Measurements from ENCODE around the gene DEPP1. TPM values are rescaled to one million over a fixed set of nuclear protein-coding genes. Genes with fewer than 3 reads are reported as not detected.
A peak's percentile ranks its signal among the peaks of the same experiment; 100 is the strongest.

DEPP1 gene
- total RNA-seq, 1 donor from 2014 or later, result 11.6 TPM

GRCh38 chr10:44980309-44981171 lies 1.9 kb upstream of the DEPP1 start:
- no peak for DNase-seq (ENCODE audit: low spot score)

DNA sequence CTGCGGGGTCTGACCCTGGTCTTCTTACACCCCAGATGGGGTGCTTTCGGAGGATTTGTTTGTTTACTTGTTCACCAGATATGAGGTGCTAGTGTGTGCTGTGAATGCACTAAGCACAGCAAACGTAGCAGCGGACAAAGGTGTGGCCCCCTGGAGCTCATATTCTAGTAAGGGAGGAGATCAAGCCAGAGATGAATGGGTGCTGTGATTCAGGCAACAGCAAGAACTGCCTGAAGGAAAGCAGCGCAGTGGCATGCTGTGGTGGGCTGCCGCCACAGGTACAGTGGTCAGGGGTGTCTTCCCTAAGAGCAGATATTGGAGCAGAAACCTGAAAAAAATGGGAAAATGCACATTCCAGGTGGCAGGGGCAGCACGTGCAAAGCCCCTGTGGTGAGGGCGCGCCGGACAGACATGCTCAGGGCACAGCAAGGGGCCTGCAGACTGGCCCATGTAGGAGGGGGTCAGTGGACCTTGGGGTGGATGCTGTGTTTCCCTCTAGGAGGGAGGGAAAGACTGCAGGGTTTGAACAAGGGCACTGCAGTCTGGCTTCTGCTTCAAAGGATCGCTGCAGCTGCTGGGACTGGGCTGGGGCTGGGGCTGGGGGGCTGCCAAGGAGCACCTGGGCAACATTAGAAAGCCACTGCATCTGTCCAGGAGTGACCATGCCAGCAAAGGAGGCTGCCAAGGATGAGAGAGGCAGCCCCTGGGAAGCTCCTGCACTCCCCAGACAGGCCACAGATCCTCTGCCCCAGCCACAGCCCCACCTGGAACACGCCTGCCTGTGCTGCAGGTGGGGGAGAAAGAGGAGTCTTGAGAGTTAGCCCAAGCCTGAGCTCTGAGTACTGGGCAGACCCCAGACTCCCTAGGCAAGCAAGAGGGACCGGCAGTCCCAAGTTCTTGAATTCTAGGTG lies 927 bp upstream of the DEPP1 start:
- no peak for DNase-seq (ENCODE audit: low spot score)

- DNase-seq (ENCODE audit: low spot score), result no peak
Observed at GRCh38 chr10:44978213-44978569, 418 bp downstream of the DEPP1 start.

DNA sequence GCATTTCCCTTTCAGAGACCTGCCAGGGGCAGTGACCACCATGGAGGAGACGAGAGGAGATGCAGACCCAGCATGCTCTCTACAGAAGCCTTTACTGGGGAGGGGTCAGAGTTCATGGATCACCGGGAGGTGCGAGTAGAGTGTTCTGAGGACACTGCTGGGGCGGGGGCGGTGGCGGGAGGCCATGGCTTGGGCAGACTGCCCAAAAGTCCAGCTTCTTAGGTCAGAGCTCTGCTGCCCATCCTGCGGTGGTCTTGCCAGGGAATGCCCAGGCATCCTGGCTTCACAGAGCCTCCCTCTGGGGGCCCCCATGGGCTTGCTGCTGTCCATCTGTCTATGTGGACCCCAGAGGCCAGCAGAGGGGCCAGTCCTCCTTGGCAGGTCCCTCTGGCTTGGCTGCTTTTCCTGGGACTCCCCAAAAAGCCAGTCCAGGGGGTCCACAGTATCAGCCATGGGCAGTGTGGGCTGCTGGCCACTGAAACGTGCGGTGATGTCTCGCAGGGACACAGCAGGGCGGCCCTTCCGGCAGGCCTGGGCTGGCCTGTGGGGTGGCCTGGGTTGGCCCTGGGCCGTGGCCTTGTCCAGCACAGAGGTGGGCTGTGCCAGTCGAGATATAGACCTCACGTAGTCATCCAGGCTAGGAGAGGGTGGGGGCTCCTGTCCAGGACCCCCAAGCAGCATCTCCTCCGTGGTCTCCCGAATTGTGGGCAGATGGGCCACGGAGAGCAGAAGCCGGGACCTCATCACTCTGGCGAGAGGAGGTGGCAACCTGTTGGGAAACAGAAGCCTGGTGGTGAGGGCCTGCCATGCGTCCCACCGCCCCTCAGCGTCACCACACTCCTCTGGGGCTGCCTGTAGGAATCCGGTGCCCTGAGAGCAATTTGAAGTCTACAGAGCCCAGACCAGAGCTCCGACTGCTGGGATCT lies 1.1 kb downstream of the DEPP1 start:
- DNase-seq (ENCODE audit: low spot score), result no peak

GRCh38 chr10:44976352-44977198 lies 2.0 kb downstream of the DEPP1 start:
- no peak for DNase-seq (ENCODE audit: low spot score)

- DNase-seq (ENCODE audit: low spot score), result peak; percentile 75
Observed at GRCh38 chr10:44975431-44976331, 2.9 kb downstream of the DEPP1 start.

DNA sequence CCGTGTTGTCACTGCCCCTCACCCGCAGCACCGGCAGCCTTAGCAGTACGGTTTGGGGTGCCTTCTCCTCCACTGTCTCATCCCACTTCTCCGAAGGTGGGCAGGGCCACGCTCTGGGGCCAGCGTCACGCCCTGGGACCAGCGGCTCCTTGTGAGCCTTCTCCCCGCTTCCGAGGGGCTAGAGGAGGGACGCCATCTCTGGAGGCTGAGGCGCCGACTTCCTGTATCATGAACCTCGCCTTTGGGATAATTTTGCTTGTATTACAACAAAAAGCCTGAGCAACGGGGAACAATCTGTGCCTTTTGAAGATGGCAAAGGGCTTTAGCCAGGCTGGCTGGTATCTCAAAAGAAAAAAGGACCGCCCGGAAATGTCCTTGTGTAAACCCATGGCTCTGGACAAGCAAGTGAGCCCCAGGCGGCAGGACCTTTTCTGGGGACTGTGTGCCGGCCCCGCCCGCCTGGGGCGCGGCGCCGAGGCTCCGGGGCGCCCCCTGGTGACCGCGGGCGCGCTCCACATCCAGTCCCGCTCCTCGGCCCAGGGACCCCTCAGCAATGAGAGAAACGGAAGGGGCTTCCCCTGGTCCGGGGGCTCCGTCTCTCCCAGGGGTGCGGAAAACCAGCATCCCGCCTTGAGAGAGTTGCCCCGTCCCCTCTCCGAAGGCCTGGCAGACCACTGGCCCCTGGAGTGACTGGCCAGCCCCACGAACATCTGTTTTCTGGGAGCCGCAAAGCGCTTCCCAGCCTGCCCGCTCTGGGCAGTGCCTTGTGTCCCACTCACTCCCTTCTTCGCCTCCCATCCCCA lies 3.8 kb downstream of the DEPP1 start:
- peak; percentile 79 for DNase-seq (ENCODE audit: low spot score)

- DNase-seq (ENCODE audit: low spot score), result no peak
Observed at GRCh38 chr10:44974082-44974627, 4.5 kb downstream of the DEPP1 start.

GRCh38 chr10:44973323-44974081 lies 5.1 kb downstream of the DEPP1 start:
- DNase-seq (ENCODE audit: low spot score), result no peak

- no peak for DNase-seq (ENCODE audit: low spot score)
Observed at GRCh38 chr10:44972874-44973306, 5.7 kb downstream of the DEPP1 start.

DNA sequence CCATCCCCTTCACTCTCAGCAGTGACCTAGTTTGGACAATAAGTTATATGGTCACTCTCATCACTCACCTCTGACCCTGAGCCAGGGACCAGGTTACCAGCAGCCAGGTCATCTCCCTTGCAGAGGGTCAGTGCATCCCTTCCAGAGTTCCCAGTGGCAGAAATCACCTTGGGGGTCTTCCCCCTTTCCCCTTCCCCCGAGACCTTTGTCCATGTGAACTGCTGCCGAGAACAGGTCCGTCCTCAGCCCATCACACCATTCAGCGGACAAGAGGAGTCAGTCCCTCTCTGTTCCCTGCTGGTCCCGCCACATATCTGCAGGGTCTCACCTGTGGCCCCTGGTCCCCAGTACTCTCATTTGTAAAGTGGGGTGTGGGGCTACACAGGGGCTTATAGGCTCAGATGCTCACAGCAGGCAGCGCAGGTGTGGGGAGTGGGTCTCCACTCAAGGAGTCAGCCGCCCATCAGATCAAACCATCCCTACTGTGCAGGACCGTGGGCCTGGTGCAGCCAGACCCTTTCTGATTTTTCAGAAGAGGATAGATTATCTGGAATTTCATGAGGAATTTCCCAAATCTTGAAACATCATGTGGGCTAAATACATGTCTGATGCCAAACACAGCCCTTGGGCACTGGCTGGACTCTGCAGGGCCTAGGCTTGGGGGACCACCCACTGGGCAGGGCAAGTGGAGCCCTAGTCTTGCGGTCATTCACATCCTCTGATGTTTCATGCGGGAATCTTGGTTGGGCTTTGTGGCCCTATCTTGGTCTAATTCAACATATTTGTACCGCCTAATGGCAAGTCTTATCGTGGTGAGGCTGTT lies 6.5 kb downstream of the DEPP1 start:
- DNase-seq (ENCODE audit: low spot score), result no peak

DNA sequence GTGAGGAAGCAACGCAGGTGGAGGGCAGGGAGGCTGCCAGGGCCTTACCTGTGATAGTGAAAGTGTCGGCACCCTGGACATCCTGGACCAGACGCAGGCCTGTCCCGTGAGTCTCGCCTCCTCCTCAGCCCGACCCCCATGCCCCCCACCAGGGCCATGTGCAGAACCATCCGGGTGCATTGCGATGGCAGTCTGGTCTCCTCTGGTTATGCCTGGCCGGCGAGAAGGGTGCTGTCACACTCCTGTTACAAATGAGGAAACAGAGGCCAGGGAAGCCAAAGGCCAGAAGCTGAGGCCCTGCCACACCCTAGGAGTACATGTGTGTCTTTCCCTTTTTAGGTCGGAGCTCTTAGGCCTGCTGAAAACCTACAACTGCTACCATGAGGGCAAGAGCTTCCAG lies 7.2 kb downstream of the DEPP1 start:
- DNase-seq (ENCODE audit: low spot score), result no peak

DNA sequence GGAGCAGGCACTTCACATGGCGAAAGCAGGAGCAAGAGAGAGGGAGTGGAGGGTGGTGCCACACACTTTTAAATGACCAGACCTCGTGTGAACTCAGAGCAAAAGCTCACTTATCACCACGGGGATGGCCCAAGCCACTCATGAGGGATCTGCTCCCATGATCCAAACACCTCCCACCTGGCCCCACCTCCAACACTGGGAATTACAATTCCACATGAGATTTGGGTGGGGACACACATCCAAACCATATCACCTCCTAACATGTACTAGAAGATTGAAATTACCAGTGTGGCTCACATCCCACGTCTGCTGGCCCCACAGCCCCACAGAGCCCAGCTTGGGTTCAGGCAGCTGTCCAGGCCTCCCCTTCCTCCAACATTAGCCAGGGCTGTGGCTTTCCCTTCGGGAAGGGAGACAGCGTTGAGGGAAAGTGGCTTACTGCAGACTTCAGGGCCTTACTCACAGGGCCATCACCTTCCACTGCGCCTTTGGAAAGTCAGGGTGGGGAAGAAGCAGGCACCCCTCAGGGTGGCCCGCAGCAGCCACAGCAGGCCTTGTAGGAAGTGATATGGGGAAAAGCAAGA lies 7.7 kb downstream of the DEPP1 start:
- DNase-seq (ENCODE audit: low spot score), result no peak

DNA sequence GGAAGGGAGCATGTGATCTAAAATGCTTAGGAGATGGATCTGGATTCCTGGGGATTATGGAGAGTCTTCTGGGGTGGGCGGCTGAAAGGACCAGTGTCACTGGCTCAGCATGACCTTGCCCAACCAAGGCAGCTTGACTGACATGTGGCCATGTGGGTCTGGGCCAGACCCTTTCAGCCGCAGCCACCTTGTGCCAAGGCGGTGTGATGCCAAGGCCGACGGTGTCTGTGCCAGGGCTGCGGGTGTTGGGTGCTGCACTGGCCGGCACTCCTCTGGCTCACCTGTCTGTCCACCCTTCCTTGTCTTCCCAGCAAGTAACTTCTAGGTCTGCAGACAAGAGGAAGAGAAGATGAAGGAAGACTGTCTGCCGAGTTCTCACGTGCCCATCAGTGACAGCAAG lies 8.8 kb downstream of the DEPP1 start:
- DNase-seq (ENCODE audit: low spot score), result no peak

DNA sequence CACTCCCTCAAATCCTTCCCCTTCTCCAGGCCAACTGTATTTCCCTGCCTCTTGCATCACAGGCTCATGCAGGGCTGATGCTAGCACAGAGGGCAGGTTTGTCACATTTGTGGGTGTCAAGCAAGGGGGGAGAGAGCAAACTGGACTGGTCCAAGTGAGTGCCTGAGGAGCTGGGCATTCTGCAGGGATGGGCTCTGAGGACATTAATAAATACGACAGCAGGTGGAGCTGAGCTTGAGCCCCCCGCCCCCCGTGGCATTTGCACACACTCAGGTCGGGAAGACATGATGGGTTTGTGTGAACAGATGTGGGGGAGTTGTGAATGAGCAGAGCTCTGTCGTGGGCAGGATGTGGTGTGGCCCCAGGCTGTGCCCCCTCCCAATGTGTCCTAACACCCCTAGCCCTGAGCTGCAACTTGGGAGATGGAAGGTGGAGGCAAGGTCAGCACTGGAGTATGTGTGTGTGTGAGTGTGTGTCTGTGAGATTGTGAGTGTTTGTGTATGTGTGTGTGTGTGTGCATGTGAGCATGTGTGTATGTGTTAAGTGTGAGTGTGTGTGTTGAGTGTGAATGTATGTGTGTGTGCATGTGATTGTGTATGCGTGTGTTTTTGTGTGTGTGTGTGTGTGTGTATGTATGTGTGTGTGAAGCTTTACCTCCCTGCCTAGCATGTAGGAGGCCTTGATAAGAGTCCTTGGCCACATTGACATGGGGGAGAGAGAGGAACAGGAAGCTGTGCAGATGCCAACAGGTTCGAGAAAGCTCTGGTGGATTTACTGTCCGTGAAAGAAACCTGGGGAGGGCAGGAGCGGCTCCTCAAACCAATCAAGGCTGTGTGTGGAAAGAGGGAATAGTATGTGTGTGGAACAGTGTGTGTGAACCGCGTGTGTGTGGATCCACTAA lies 9.9 kb downstream of the DEPP1 start:
- DNase-seq (ENCODE audit: low spot score), result no peak

Measured in umbilical cord (tissue), 2 donors.